Neutrophil (primary cell): ENCODE measurements around the gene CHERP.
"Not testable (repeated sequence)": the region's sequence is repeated elsewhere in the genome, so short reads cannot be mapped to it uniquely, and the experiment has no call there.

Experiments used
- H3K27ac ChIP-seq: fragments of 200-600 bp; sonication (generic); 2 replicates; pipeline ENCODE4 v1.5.1; 2016; ENCODE audit warnings: mild to moderate bottlenecking, moderate library complexity
- H3K27me3 ChIP-seq: fragments of 200-600 bp; sonication (generic); 2 replicates; pipeline ENCODE4 v1.6.0; 2016; ENCODE audit warnings: mild to moderate bottlenecking
- H3K36me3 ChIP-seq: fragments of 200-600 bp; sonication (generic); 2 replicates; pipeline ENCODE4 v1.5.1; 2017
- H3K4me1 ChIP-seq, 2 experiments: fragments of 200-600 bp in 1 of 2; sonication (generic) in 1 of 2; 1 replicate in 1 of 2; 2 replicates in 1 of 2; pipeline versions ENCODE4 v1.5.1 to v1.6.1; 2013 to 2016; ENCODE audit warnings: low read depth in 1 of 2, low read length in 1 of 2, mild to moderate bottlenecking in 1 of 2, moderate library complexity in 1 of 2; ENCODE audit not compliant: control insufficient read depth in 1 of 2, insufficient read depth in 1 of 2
- H3K4me3 ChIP-seq, 2 experiments: fragments of 200-600 bp in 1 of 2; sonication (generic) in 1 of 2; 1 replicate in 1 of 2; 2 replicates in 1 of 2; pipeline ENCODE4 v1.5.1; 2013 to 2016; ENCODE audit warnings: low read depth in 1 of 2, low read length in 1 of 2, mild to moderate bottlenecking in 1 of 2, moderate library complexity in 1 of 2
- H3K9me3 ChIP-seq: fragments of 200-600 bp; sonication (generic); 2 replicates; pipeline ENCODE4 v1.5.1; 2016
- CTCF ChIP-seq: fragments of 200-600 bp; sonication (generic); IDR thresholded peaks from 2 replicates; pipeline ENCODE4 v1.5.1; 2016; ENCODE audit warnings: antibody characterized with exemption

The CHERP gene

GRCh38 chr19:16509141-16510061 is 32.8 kb downstream of the CHERP start:
- Histone ChIP-seq H3K9me3 (no peaks in the 10 kb centered on the region), H3K36me3 (no peaks in the 10 kb centered on the region), H3K4me3 (no peak overlapping the region), H3K27me3 (no peaks in the 10 kb centered on the region), H3K4me1 (no peaks in the 10 kb centered on the region), H3K27ac (no peak overlapping the region)
- no peak for TF ChIP-seq CTCF

- H3K27ac ChIP-seq, result no peak overlapping the region
These were observed 33.7 kb downstream of the CHERP start for GRCh38 chr19:16508546-16508945.

GRCh38 chr19:16506961-16507360 is 35.3 kb downstream of the CHERP start:
- H3K36me3 ChIP-seq, result no peaks in the 10 kb centered on the region
- H3K4me1 ChIP-seq, result no peaks in the 10 kb centered on the region
- no peaks in the 10 kb centered on the region for H3K9me3 ChIP-seq
- no peaks in the 10 kb centered on the region for H3K27me3 ChIP-seq
- no peak for TF ChIP-seq CTCF
- no peak overlapping the region for H3K4me3 ChIP-seq
- no peak overlapping the region for H3K27ac ChIP-seq

More at GRCh38 chr19:16508546-16508945, 33.7 kb downstream of the CHERP start:
- Histone ChIP-seq H3K27me3 (no peaks in the 10 kb centered on the region), H3K4me1 (no peaks in the 10 kb centered on the region), H3K9me3 (no peaks in the 10 kb centered on the region), H3K4me3 (no peak overlapping the region), H3K36me3 (no peaks in the 10 kb centered on the region)
- no peak for TF ChIP-seq CTCF

- not testable (repeated sequence) for H3K36me3 ChIP-seq, H3K9me3 ChIP-seq, H3K4me3 ChIP-seq, H3K4me1 ChIP-seq, H3K27me3 ChIP-seq, H3K27ac ChIP-seq
These were observed 36.1 kb downstream of the CHERP start for GRCh38 chr19:16506161-16506560.

- Histone ChIP-seq H3K27me3 (no peaks in the 10 kb centered on the region), H3K36me3 (no peaks in the 10 kb centered on the region), H3K9me3 (no peaks in the 10 kb centered on the region), H3K4me1 (no peaks in the 10 kb centered on the region), H3K27ac (no peak overlapping the region), H3K4me3 (no peak overlapping the region)
- no peak for TF ChIP-seq CTCF
These were observed 38.0 kb downstream of the CHERP start for GRCh38 chr19:16504271-16504670.

GRCh38 chr19:16497837-16498236 is 44.4 kb downstream of the CHERP start:
- no peaks in the 10 kb centered on the region for H3K36me3 ChIP-seq
- H3K4me1 ChIP-seq, result peaks cover 11 to 12% of the 10 kb centered on the region in 2 experiments
- H3K9me3 ChIP-seq, result no peaks in the 10 kb centered on the region
- H3K27ac ChIP-seq, result no peak overlapping the region
- no peak for TF ChIP-seq CTCF
- no peak overlapping the region for H3K4me3 ChIP-seq
- no peaks in the 10 kb centered on the region for H3K27me3 ChIP-seq
